ENCODE measurements around the gene CNOT10.

DNA sequence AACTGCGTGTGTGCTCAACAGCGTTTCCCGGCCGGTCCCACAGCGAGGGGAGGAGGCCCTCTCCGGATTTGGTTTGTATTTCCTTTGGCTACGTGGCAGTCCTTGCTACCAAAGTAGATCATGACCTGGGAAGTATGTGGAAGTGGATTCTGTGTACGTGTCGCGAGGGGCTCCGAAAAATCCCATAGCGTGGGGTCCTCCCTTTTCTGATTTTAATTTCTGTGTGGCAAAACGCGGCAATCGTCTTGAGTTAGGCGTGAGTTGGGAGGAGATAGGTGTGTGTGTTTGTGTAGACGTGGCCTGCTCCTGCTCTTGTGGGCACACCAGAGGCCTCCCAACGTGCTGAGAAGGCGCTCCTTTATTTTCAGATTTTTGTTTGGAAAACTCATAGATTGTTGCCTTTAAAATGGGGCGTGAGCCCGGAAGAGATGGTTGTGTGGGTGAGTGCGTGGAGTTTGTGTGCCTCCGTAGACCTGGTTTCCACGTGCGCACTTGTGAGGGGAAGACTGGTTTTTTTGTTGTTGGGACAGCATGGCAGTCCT lies 134.1 kb downstream of the CNOT10 start:
- TF ChIP-seq CTCF (IDR thresholded peaks at IDR 0.05) (no peak), POLR2AphosphoS5 (IDR thresholded peaks at IDR 0.05) (no peak), POLR2A (IDR thresholded peaks at IDR 0.05) (no peak), EP300 (IDR thresholded peaks at IDR 0.05) (no peak)
